IMR-90 (cell line): ENCODE measurements around the gene KCNQ2. TPM values are rescaled to one million over a fixed set of nuclear protein-coding genes. Genes with fewer than 3 reads are reported as not detected.

Source experiments
- ATAC-seq: fragments of 200-7000 bp; cut with Tn5 transposase; 2 replicates; pipeline ENCODE4 v1.9.1; 2020; ENCODE audit warnings: low read depth, mild to moderate bottlenecking, moderate library complexity
- BruUV-seq: library from RNA; stranded (reverse); fragments of 400-500 nt; replicated peaks from 2 replicates; lab custom pipeline; 2021; lab: Mats Ljungman, UMichigan
- CTCF ChIA-PET: fragments of 300-600 bp; formaldehyde crosslinking; extraction: SDS; loops from one replicate; lab custom pipeline; 2021; ENCODE audit warnings: antibody characterized with exemption; lab: Yijun Ruan, JAX
- POLR2A ChIA-PET: fragments of 300-600 bp; sonication (Branson Sonifier 250); formaldehyde crosslinking; loops from one replicate; lab custom pipeline; 2022; ENCODE audit warnings: antibody characterized with exemption; ENCODE audit not compliant: unreplicated experiment; lab: Charles Lee
- DNase-seq: peaks from one replicate; pipeline ENCODE4 v3.0.0; 2013
- H2AFZ ChIP-seq: replicated peaks from 2 replicates; pipeline ENCODE3; 2013; ENCODE audit warnings: low read length, mild to moderate bottlenecking; ENCODE audit not compliant: poor library complexity
- H2AK5ac ChIP-seq: 2 replicates; pipeline ENCODE4 v1.6.1; 2013; ENCODE audit warnings: low read depth, low read length, inconsistent platforms
- H2AK9ac ChIP-seq: replicated peaks from 2 replicates; pipeline ENCODE3; 2013; ENCODE audit warnings: mild to moderate bottlenecking, low read depth, low read length, moderate library complexity; ENCODE audit not compliant: poor library complexity
- H2BK120ac ChIP-seq: 2 replicates; pipeline ENCODE4 v1.6.1; 2013; ENCODE audit warnings: low read depth, low read length, inconsistent platforms
- H2BK15ac ChIP-seq: 3 replicates; pipeline ENCODE4 v1.6.1; 2013; ENCODE audit warnings: low read depth, low read length, inconsistent platforms
- H2BK20ac ChIP-seq: 2 replicates; pipeline ENCODE4 v1.6.1; 2013; ENCODE audit warnings: low read depth, mild to moderate bottlenecking, inconsistent platforms, low read length, moderate library complexity
- H2BK5ac ChIP-seq: 2 replicates; pipeline ENCODE4 v1.6.1; 2013; ENCODE audit warnings: mild to moderate bottlenecking, low read depth, low read length, inconsistent platforms; ENCODE audit not compliant: poor library complexity, severe bottlenecking
- H3K14ac ChIP-seq: replicated peaks from 2 replicates; pipeline ENCODE4 v1.6.1; 2013; ENCODE audit warnings: low read depth, low read length, inconsistent platforms
- H3K18ac ChIP-seq: 2 replicates; pipeline ENCODE4 v1.6.1; 2013; ENCODE audit warnings: low read depth, low read length, control low read depth
- H3K23ac ChIP-seq: 2 replicates; pipeline ENCODE4 v1.6.1; 2013; ENCODE audit warnings: low read depth, low read length, inconsistent platforms
- H3K27ac ChIP-seq: 2 replicates; pipeline ENCODE4 v1.5.1; 2013; ENCODE audit warnings: mild to moderate bottlenecking, control low read depth, low read length; ENCODE audit not compliant: insufficient read depth
- H3K27me3 ChIP-seq: 2 replicates; pipeline ENCODE4 v1.6.1; 2013; ENCODE audit warnings: low read length; ENCODE audit not compliant: control insufficient read depth, insufficient read depth
- H3K36me3 ChIP-seq: 2 replicates; pipeline ENCODE4 v1.6.1; 2013; ENCODE audit warnings: low read length, mixed read lengths; ENCODE audit not compliant: control insufficient read depth, insufficient read depth
- H3K4ac ChIP-seq: 2 replicates; pipeline ENCODE4 v1.6.1; 2013; ENCODE audit warnings: low read depth, low read length, inconsistent platforms
- H3K4me1 ChIP-seq: 2 replicates; pipeline ENCODE4 v1.6.1; 2013; ENCODE audit warnings: low read length, mixed read lengths; ENCODE audit not compliant: control insufficient read depth, insufficient read depth
- H3K4me2 ChIP-seq: 2 replicates; pipeline ENCODE4 v1.6.1; 2013; ENCODE audit warnings: low read depth, mild to moderate bottlenecking, control low read depth, low read length, moderate library complexity
- H3K4me3 ChIP-seq: 2 replicates; pipeline ENCODE4 v1.5.1; 2013; ENCODE audit warnings: low read depth, mild to moderate bottlenecking, control low read depth, low read length, moderate library complexity; ENCODE audit not compliant: insufficient read depth
- H3K56ac ChIP-seq: 2 replicates; pipeline ENCODE4 v1.6.1; 2013; ENCODE audit warnings: low read length, inconsistent platforms; ENCODE audit not compliant: insufficient read depth; ENCODE audit errors: extremely low read depth
- H3K79me1 ChIP-seq, 2 experiments: 2 replicates each; pipeline ENCODE4 v1.6.1; 2013; ENCODE audit warnings: low read length in 2 of 2, inconsistent platforms in 1 of 2, low read depth in 1 of 2
- H3K9ac ChIP-seq: 2 replicates; pipeline ENCODE4 v1.6.1; 2013; ENCODE audit warnings: low read depth, low read length, control low read depth
- H3K9me1 ChIP-seq: 2 replicates; pipeline ENCODE4 v1.6.1; 2013; ENCODE audit warnings: low read length, inconsistent platforms; ENCODE audit not compliant: insufficient read depth
- H3K9me3 ChIP-seq: 2 replicates; pipeline ENCODE4 v1.6.1; 2013; ENCODE audit warnings: low read length; ENCODE audit not compliant: control insufficient read depth, insufficient read depth
- H4K20me1 ChIP-seq: 2 replicates; pipeline ENCODE4 v1.6.1; 2013; ENCODE audit warnings: low read length, inconsistent platforms; ENCODE audit not compliant: insufficient read depth
- H4K5ac ChIP-seq: 2 replicates; pipeline ENCODE4 v1.6.1; 2013; ENCODE audit warnings: mild to moderate bottlenecking, low read depth, low read length, control low read depth
- H4K8ac ChIP-seq, 2 experiments: 2 replicates each; pipeline ENCODE4 v1.6.1; 2013; ENCODE audit warnings: low read depth in 2 of 2, low read length in 2 of 2, control low read depth in 1 of 2, inconsistent platforms in 1 of 2
- H4K91ac ChIP-seq: 2 replicates; pipeline ENCODE4 v1.6.1; 2013; ENCODE audit warnings: low read depth, low read length, inconsistent platforms; ENCODE audit not compliant: insufficient read depth
- BHLHE40 ChIP-seq: fragments of 150-350 bp; IDR thresholded peaks from 2 replicates; pipeline ENCODE4 v1.6.1; 2016; ENCODE audit warnings: mild to moderate bottlenecking, low read depth, low read length
- CEBPB ChIP-seq: IDR thresholded peaks from 2 replicates; pipeline ENCODE4 v1.6.1; 2012; ENCODE audit warnings: low read depth, low read length, improper control_type of control experiment
- CHD1 ChIP-seq: IDR thresholded peaks from 2 replicates; pipeline ENCODE4 v1.6.1; 2012; ENCODE audit warnings: low read depth, low read length, improper control_type of control experiment
- FOS ChIP-seq: fragments of 150-350 bp; IDR thresholded peaks from 2 replicates; pipeline ENCODE4 v1.6.1; 2016; ENCODE audit warnings: low read depth, low read length
- MAFK ChIP-seq: IDR thresholded peaks from 2 replicates; pipeline ENCODE4 v1.6.1; 2012; ENCODE audit warnings: low read depth, low read length, improper control_type of control experiment
- MAZ ChIP-seq: IDR thresholded peaks from 2 replicates; pipeline ENCODE4 v1.6.1; 2012; ENCODE audit warnings: low read depth, mild to moderate bottlenecking, low read length, improper control_type of control experiment, moderate library complexity, borderline replicate concordance
- MXI1 ChIP-seq: IDR thresholded peaks from 2 replicates; pipeline ENCODE4 v1.6.1; 2012; ENCODE audit warnings: low read depth, mild to moderate bottlenecking, low read length, moderate library complexity, borderline replicate concordance
- POLR2A ChIP-seq: IDR thresholded peaks from 2 replicates; pipeline ENCODE4 v1.6.1; 2012; ENCODE audit warnings: mild to moderate bottlenecking, low read depth, low read length
- RAD21 ChIP-seq: IDR thresholded peaks from 2 replicates; pipeline ENCODE4 v1.6.1; 2012; ENCODE audit warnings: low read length, improper control_type of control experiment
- RCOR1 ChIP-seq: IDR thresholded peaks from 2 replicates; pipeline ENCODE4 v1.6.1; 2012; ENCODE audit warnings: mild to moderate bottlenecking, low read length, improper control_type of control experiment; ENCODE audit not compliant: insufficient replicate concordance
- SMC3 ChIP-seq: fragments of 150-350 bp; IDR thresholded peaks from 2 replicates; pipeline ENCODE4 v1.6.1; 2016; ENCODE audit warnings: low read depth, mild to moderate bottlenecking, antibody characterized with exemption, low read length, moderate library complexity
- WGBS, 2 experiments: methylation state at CpG; one replicate each; pipeline versions ENCODE4 v1.1.5 to v1.1.7; 2013; ENCODE audit warnings: missing lambda C conversion rate in 2 of 2; ENCODE audit not compliant: insufficient read length in 1 of 2; ENCODE audit errors: extremely low coverage in 2 of 2; 5-methylcytosine and 5-hydroxymethylcytosine counted together
- dilution Hi-C: fragments of 300-500 bp; cut with HindIII; formaldehyde crosslinking; loops from one replicate; pipeline ENCODE4 v1.14.3; 2018; ENCODE audit warnings: low sequenced_read_pairs; ENCODE audit not compliant: unreplicated experiment
- in situ Hi-C: fragments of 300-500 bp; cut with MboI; formaldehyde crosslinking; loops from 3 replicates; pipeline ENCODE4 v1.14.3; 2019; ENCODE audit warnings: low sequenced_read_pairs, inconsistent platforms, mixed read lengths
- intact Hi-C: fragments of 100-400 bp; cut with micrococcal nuclease; formaldehyde crosslinking; loops from 2 replicates; pipeline ENCODE4 v1.10.0; 2022
- polyA plus RNA-seq, 3 experiments: library from polyadenylated mRNA; depleted of rRNA; stranded (reverse); fragments of >200 nt; gene quantifications; 2 replicates each; pipeline ENCODE4 v1.2.3, GENCODE V29; 2012; ENCODE audit warnings: low replicate concordance in 1 of 3
- total RNA-seq: library from RNA; depleted of rRNA; stranded (reverse); fragments of >200 nt; gene quantifications from 2 replicates; pipeline ENCODE4 v1.2.3, GENCODE V29; 2012
- TF ChIP-seq, protein P1 (sequence below): fragments of 150-350 bp; IDR thresholded peaks from 2 replicates; pipeline ENCODE4 v1.6.1; 2016; ENCODE audit warnings: low read depth, mild to moderate bottlenecking, low read length, moderate library complexity, borderline replicate concordance
- TF ChIP-seq, protein P2 (sequence below): conservative IDR thresholded peaks from 2 replicates; pipeline ENCODE4 v1.5.1; 2012; ENCODE audit warnings: mild to moderate bottlenecking, low read depth, low read length, improper control_type of control experiment

KCNQ2 gene
- total and polyA plus RNA-seq, 2 of the 4 experiments (the other 2 are of a cell fraction), result 0.02 TPM; not detected in 1

DNA sequence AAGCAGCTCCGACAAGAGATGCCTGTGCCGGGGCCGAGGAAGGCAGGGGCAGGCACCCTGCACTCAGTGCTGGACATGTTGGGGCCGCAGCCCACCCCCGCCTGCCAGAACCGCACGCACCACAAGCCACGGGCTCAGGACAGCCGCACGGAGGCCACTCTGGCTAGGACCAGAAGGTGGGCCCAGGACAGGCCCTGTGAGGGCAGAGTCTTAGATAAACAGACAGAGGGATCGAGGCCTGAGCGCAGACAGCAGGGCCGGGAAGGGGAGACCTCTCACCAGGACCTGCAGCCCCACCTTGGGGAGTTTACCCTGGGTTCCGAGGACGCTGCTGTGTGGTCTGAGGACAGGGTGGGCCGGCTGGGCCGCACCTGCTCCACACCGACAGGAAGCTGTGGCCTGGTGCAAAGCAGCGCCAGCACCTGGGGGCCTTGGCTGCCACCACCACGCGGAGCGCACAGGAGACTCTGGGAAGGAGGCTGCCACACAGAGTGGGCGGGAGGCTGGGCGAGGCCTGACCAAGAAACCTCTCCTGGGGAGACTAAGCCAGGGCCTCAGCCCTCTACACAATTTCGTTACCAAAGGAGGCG lies 32.0 kb downstream of the KCNQ2 start:
- WGBS, 2 experiments, result 79% methylated on average over 11 of the region's 26 CpGs; no CpG with 5 or more reads in 1 of the 2 experiments
- BruUV-seq, result no TSS peak
- Histone ChIP-seq H2BK15ac (no peak overlapping the region), H4K5ac (no peak overlapping the region), H4K20me1 (no peaks in the 10 kb centered on the region), H3K23ac (no peak overlapping the region), H2AK9ac (no peak overlapping the region), H3K9me3 (no peaks in the 10 kb centered on the region), H3K27me3 (no peaks in the 10 kb centered on the region; the same call in 1 of the 2 replicates), H2AK5ac (no peak overlapping the region), H3K4me2 (no peak overlapping the region), H3K27ac (no peak overlapping the region), H2AFZ (no peak overlapping the region), H2BK120ac (no peak overlapping the region), H3K9ac (no peak overlapping the region), H3K56ac (no peak overlapping the region), H4K91ac (no peak overlapping the region), H3K36me3 (no peaks in the 10 kb centered on the region), H3K4me3 (no peak overlapping the region), H3K79me1 (no peaks in the 10 kb centered on the region), H3K4ac (no peak overlapping the region), H3K4me1 (no peaks in the 10 kb centered on the region), H3K18ac (no peak overlapping the region), H2BK20ac (no peak overlapping the region), H4K8ac (no peak overlapping the region), H3K9me1 (no peaks in the 10 kb centered on the region), H2BK5ac (no peak overlapping the region), H3K14ac (no peak overlapping the region)
- DNase-seq, result no peak
- intact Hi-C loops (no loop called here), dilution Hi-C loops (no loop called here), in situ Hi-C loops (no loop called here)
- ATAC-seq, result no peak
- ChIA-PET POLR2A (no interaction called here), CTCF (no interaction called here)
- TF ChIP-seq SMC3 (no peak), BHLHE40 (no peak), RCOR1 (no peak), RAD21 (no peak), MAFK (no peak), MAZ (no peak), CEBPB (no peak), MXI1 (no peak), FOS (no peak), POLR2A (no peak), CHD1 (no peak)
- TF ChIP-seq, protein P1, sequence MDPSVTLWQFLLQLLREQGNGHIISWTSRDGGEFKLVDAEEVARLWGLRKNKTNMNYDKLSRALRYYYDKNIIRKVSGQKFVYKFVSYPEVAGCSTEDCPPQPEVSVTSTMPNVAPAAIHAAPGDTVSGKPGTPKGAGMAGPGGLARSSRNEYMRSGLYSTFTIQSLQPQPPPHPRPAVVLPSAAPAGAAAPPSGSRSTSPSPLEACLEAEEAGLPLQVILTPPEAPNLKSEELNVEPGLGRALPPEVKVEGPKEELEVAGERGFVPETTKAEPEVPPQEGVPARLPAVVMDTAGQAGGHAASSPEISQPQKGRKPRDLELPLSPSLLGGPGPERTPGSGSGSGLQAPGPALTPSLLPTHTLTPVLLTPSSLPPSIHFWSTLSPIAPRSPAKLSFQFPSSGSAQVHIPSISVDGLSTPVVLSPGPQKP, result no peak
- TF ChIP-seq, protein P2, sequence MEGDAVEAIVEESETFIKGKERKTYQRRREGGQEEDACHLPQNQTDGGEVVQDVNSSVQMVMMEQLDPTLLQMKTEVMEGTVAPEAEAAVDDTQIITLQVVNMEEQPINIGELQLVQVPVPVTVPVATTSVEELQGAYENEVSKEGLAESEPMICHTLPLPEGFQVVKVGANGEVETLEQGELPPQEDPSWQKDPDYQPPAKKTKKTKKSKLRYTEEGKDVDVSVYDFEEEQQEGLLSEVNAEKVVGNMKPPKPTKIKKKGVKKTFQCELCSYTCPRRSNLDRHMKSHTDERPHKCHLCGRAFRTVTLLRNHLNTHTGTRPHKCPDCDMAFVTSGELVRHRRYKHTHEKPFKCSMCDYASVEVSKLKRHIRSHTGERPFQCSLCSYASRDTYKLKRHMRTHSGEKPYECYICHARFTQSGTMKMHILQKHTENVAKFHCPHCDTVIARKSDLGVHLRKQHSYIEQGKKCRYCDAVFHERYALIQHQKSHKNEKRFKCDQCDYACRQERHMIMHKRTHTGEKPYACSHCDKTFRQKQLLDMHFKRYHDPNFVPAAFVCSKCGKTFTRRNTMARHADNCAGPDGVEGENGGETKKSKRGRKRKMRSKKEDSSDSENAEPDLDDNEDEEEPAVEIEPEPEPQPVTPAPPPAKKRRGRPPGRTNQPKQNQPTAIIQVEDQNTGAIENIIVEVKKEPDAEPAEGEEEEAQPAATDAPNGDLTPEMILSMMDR, result no peak
